ENCODE measurements around the gene SLC38A4.

The SLC38A4 gene

GRCh38 chr12:46811185-46811584, 14.6 kb downstream of the SLC38A4 start:
- no peak for DNase-seq

GRCh38 chr12:46808955-46809697, 16.7 kb downstream of the SLC38A4 start:
- DNase-seq, result no peak

- no peak for DNase-seq
Measured at GRCh38 chr12:46808317-46808716, 17.5 kb downstream of the SLC38A4 start.

- no peak for DNase-seq
Measured at GRCh38 chr12:46804054-46804453, 21.7 kb downstream of the SLC38A4 start.

GRCh38 chr12:46803517-46803916, 22.3 kb downstream of the SLC38A4 start:
- DNase-seq, result no peak

- DNase-seq, result no peak
Measured at GRCh38 chr12:46801293-46801692, 24.5 kb downstream of the SLC38A4 start.

- no peak for DNase-seq
Measured at GRCh38 chr12:46800160-46800559, 25.6 kb downstream of the SLC38A4 start.

GRCh38 chr12:46798648-46799047, 27.1 kb downstream of the SLC38A4 start:
- DNase-seq, result no peak

GRCh38 chr12:46798056-46798455, 27.7 kb downstream of the SLC38A4 start:
- no peak for DNase-seq

- DNase-seq, result no peak
Measured at GRCh38 chr12:46795988-46796387, 29.8 kb downstream of the SLC38A4 start.

- no peak for DNase-seq
Measured at GRCh38 chr12:46794593-46795190, 31.1 kb downstream of the SLC38A4 start.

GRCh38 chr12:46792925-46793324, 32.9 kb downstream of the SLC38A4 start:
- DNase-seq, result no peak

GRCh38 chr12:46790066-46790465, 35.7 kb downstream of the SLC38A4 start:
- no peak for DNase-seq

- DNase-seq, result no peak
Measured at GRCh38 chr12:46788072-46788887, 37.5 kb downstream of the SLC38A4 start.

GRCh38 chr12:46787496-46788055, 38.2 kb downstream of the SLC38A4 start:
- no peak for DNase-seq

GRCh38 chr12:46786774-46787173, 39.0 kb downstream of the SLC38A4 start:
- no peak for DNase-seq

- no peak for DNase-seq
Measured at GRCh38 chr12:46785382-46785781, 40.4 kb downstream of the SLC38A4 start.

GRCh38 chr12:46783871-46784270, 41.9 kb downstream of the SLC38A4 start:
- no peak for DNase-seq

GRCh38 chr12:46779879-46780278, 45.9 kb downstream of the SLC38A4 start:
- DNase-seq, result no peak

GRCh38 chr12:46779063-46779462, 46.7 kb downstream of the SLC38A4 start:
- no peak for DNase-seq

- DNase-seq, result no peak
Measured at GRCh38 chr12:46778415-46778814, 47.4 kb downstream of the SLC38A4 start.

- no peak for DNase-seq
Measured at GRCh38 chr12:46777587-46777986, 48.2 kb downstream of the SLC38A4 start.

- no peak for DNase-seq
Measured at GRCh38 chr12:46775796-46776195, 50.0 kb downstream of the SLC38A4 start.

GRCh38 chr12:46774322-46774633, 51.5 kb downstream of the SLC38A4 start:
- no peak for DNase-seq
